GM12878 (cell line): ENCODE results near the gene LIMS2. TPM values are rescaled to one million over a fixed set of nuclear protein-coding genes. Genes with fewer than 3 reads are reported as not detected.

ENCODE experiments used
- ATAC-seq: fragments of 200-7000 bp; cut with Tn5 transposase; 3 replicates; pipeline ENCODE4 v1.9.1; 2020; ENCODE audit warnings: mild to moderate bottlenecking, moderate library complexity
- BruUV-seq: library from RNA; stranded (reverse); fragments of 400-500 nt; replicated peaks from 2 replicates; lab custom pipeline; 2021; lab: Mats Ljungman, UMichigan
- CTCF ChIA-PET: fragments of 300-600 bp; sonication (Branson Sonifier 250); formaldehyde crosslinking; extraction: SDS; loops from one replicate; lab custom pipeline; 2021; ENCODE audit warnings: inconsistent platforms; lab: Yijun Ruan, JAX
- POLR2A ChIA-PET: fragments of 350-600 bp; formaldehyde crosslinking; extraction: SDS; loops from one replicate; lab custom pipeline; 2021; ENCODE audit warnings: inconsistent platforms; lab: Charles Lee
- RAD21 ChIA-PET: fragments of 300-600 bp; sonication (Branson Sonifier 250); formaldehyde crosslinking; loops from one replicate; lab custom pipeline; 2023; ENCODE audit warnings: antibody characterized with exemption; ENCODE audit not compliant: unreplicated experiment; lab: Charles Lee
- SMC1A ChIA-PET: fragments of 300-600 bp; sonication (Branson Sonifier 250); formaldehyde crosslinking; loops from one replicate; lab custom pipeline; 2023; ENCODE audit not compliant: unreplicated experiment, uncharacterized antibody; lab: Charles Lee
- DNase-seq: peaks from one replicate; pipeline ENCODE4 v3.0.0-alpha.2; 2011; ENCODE audit warnings: low read depth, low spot score
- FAIRE-seq: peaks from 3 replicates; lab custom pipeline; 2011; peaks lifted over from hg19 to GRCh38; lab: Jason Lieb, UNC
- H2AFZ ChIP-seq: 2 replicates; pipeline ENCODE4 v1.6.0; 2011; ENCODE audit warnings: low read depth, low read length, control low read depth; ENCODE audit not compliant: control insufficient read depth
- H3K27ac ChIP-seq: 2 replicates; pipeline ENCODE4 v1.5.1; 2011; ENCODE audit warnings: control low read depth; ENCODE audit not compliant: control insufficient read depth, insufficient read depth
- H3K27me3 ChIP-seq, 2 experiments: replicated peaks in 1 of 2; 2 replicates each; pipeline versions ENCODE4 v1.6.0 to v1.6.1; 2011; ENCODE audit warnings: low read length in 1 of 2; ENCODE audit not compliant: control insufficient read depth in 2 of 2, insufficient read depth in 2 of 2
- H3K36me3 ChIP-seq, 2 experiments: 2 replicates each; pipeline ENCODE4 v1.5.1; 2011; ENCODE audit warnings: low read length in 1 of 2; ENCODE audit not compliant: control insufficient read depth in 2 of 2, insufficient read depth in 2 of 2
- H3K4me1 ChIP-seq: 2 replicates; pipeline ENCODE4 v1.6.1; 2011; ENCODE audit warnings: mild to moderate bottlenecking, low read length, moderate library complexity, mixed read lengths; ENCODE audit not compliant: control insufficient read depth, insufficient read depth
- H3K4me2 ChIP-seq: 2 replicates; pipeline ENCODE4 v1.6.0; 2011; ENCODE audit warnings: control low read depth; ENCODE audit not compliant: control insufficient read depth, insufficient read depth
- H3K4me3 ChIP-seq: fragments of 200-600 bp; sonication (generic); 2 replicates; pipeline ENCODE4 v1.5.1; 2016
- H3K79me2 ChIP-seq: 2 replicates; pipeline ENCODE4 v1.6.0; 2011; ENCODE audit warnings: low read length; ENCODE audit not compliant: control insufficient read depth, insufficient read depth
- H3K9ac ChIP-seq: 2 replicates; pipeline ENCODE4 v1.8.0; 2011; ENCODE audit warnings: low read length, control low read depth, mixed read lengths; ENCODE audit not compliant: control insufficient read depth, insufficient read depth
- H3K9me3 ChIP-seq: replicated peaks from 3 replicates; pipeline ENCODE4 v1.5.1; 2011; ENCODE audit warnings: mild to moderate bottlenecking, low read length; ENCODE audit not compliant: control insufficient read depth, insufficient read depth
- H4K20me1 ChIP-seq: 2 replicates; pipeline ENCODE4 v1.6.0; 2011; ENCODE audit not compliant: control insufficient read depth, insufficient read depth
- BMI1 ChIP-seq: fragments of 450-650 bp; IDR thresholded peaks from 2 replicates; pipeline ENCODE4 v1.6.1; 2016; ENCODE audit warnings: mild to moderate bottlenecking, moderate library complexity, borderline replicate concordance
- CBFB ChIP-seq: IDR thresholded peaks from 2 replicates; pipeline ENCODE4 v1.6.1; 2016; ENCODE audit warnings: antibody characterized with exemption, low read depth
- CEBPB ChIP-seq, 2 experiments: fragments of 150-350 bp in 1 of 2; IDR thresholded peaks; 2 replicates each; pipeline ENCODE4 v1.6.1; 2012 to 2014; ENCODE audit warnings: low read depth in 2 of 2, low read length in 2 of 2, borderline replicate concordance in 1 of 2, inconsistent platforms in 1 of 2
- EED ChIP-seq: sonication (generic); IDR thresholded peaks from 2 replicates; pipeline ENCODE4 v1.6.1; 2016; ENCODE audit warnings: antibody characterized with exemption, low read depth
- FOXM1 ChIP-seq: IDR thresholded peaks from 2 replicates; pipeline ENCODE4 v1.6.1; 2012; ENCODE audit warnings: low read depth, mild to moderate bottlenecking, inconsistent platforms, low read length, moderate library complexity
- GATAD2B ChIP-seq: fragments of 450-650 bp; conservative IDR thresholded peaks from 2 replicates; pipeline ENCODE4 v1.6.1; 2017; ENCODE audit warnings: low read depth, mild to moderate bottlenecking, moderate library complexity
- MEF2B ChIP-seq: fragments of 450-650 bp; IDR thresholded peaks from 2 replicates; pipeline ENCODE4 v1.6.1; 2018; ENCODE audit warnings: mild to moderate bottlenecking, moderate library complexity; ENCODE audit not compliant: partially characterized antibody, poor library complexity, severe bottlenecking
- MTA2 ChIP-seq: fragments of 450-650 bp; IDR thresholded peaks from 2 replicates; pipeline ENCODE4 v1.6.1; 2016; ENCODE audit warnings: low read depth, mild to moderate bottlenecking, moderate library complexity
- STAT1 ChIP-seq: fragments of 450-650 bp; conservative IDR thresholded peaks from 2 replicates; pipeline ENCODE4 v1.6.1; 2014; ENCODE audit warnings: antibody characterized with exemption, mild to moderate bottlenecking
- TCF3 ChIP-seq: IDR thresholded peaks from 2 replicates; pipeline ENCODE4 v1.6.1; 2012; ENCODE audit warnings: low read depth, mild to moderate bottlenecking, low read length, borderline replicate concordance; ENCODE audit not compliant: insufficient read depth
- WGBS: methylation state at CpG from one replicate; pipeline ENCODE4 v1.1.6; 2016; ENCODE audit warnings: low lambda C conversion rate; ENCODE audit not compliant: insufficient replicate concordance, insufficient coverage; ENCODE audit errors: missing lambda C conversion rate; 5-methylcytosine and 5-hydroxymethylcytosine counted together
- in situ Hi-C: fragments of 300-500 bp; cut with MboI; formaldehyde crosslinking; loops from 9 replicates; pipeline ENCODE4 v1.14.3; 2018; ENCODE audit warnings: mixed read lengths
- intact Hi-C: fragments of 100-400 bp; cut with micrococcal nuclease; formaldehyde crosslinking; loops from one replicate; pipeline ENCODE4 v1.14.2; 2022; ENCODE audit not compliant: unreplicated experiment
- polyA plus RNA-seq, 11 experiments: library from polyadenylated mRNA; depleted of rRNA in 4 of 11; unstranded in 6 of 11; stranded (reverse) in 5 of 11; fragments of >200 nt; fragmentation: Nextera tagmentation in 4 of 11; fragmentation: Illumina TruSeq in 1 of 11; extraction: Ambion mirVana in 4 of 11; extraction: Trizol in 1 of 11; gene quantifications; 1 replicate in 1 of 11; 2 replicates in 10 of 11; pipeline versions ENCODE4 v1.2.1 to v1.2.3, GENCODE V29; 2011 to 2016; ENCODE audit warnings: inconsistent platforms in 2 of 11, missing spikeins in 2 of 11, low read depth in 1 of 11
- total RNA-seq, 4 experiments: library from RNA; depleted of rRNA in 3 of 4; stranded (reverse); fragments of >200 nt in 3 of 4; fragmentation: Illumina TruSeq in 1 of 4; extraction: Trizol in 1 of 4; gene quantifications; 2 replicates each; pipeline versions ENCODE4 v1.2.1 to v1.2.3, GENCODE V29; 2013 to 2021
- TF ChIP-seq, protein P1 (sequence below): fragments of 450-650 bp; IDR thresholded peaks from 2 replicates; pipeline ENCODE4 v1.6.1; 2017; ENCODE audit warnings: low read depth, mild to moderate bottlenecking, moderate library complexity
- TF ChIP-seq, protein P2 (sequence below): fragments of 450-650 bp; IDR thresholded peaks from 2 replicates; pipeline ENCODE4 v1.6.1; 2017; ENCODE audit warnings: mild to moderate bottlenecking, moderate library complexity
- TF ChIP-seq, protein P3 (sequence below): IDR thresholded peaks from 2 replicates; pipeline ENCODE4 v1.6.1; 2011; ENCODE audit warnings: borderline replicate concordance, low read depth, mild to moderate bottlenecking, moderate library complexity, low read length; ENCODE audit not compliant: insufficient read depth, poor library complexity, severe bottlenecking
- TF ChIP-seq, protein P4 (sequence below): fragments of 150-350 bp; IDR thresholded peaks from 2 replicates; pipeline ENCODE4 v1.6.1; 2016; ENCODE audit warnings: low read depth, low read length

LIMS2 gene
- total and polyA plus RNA-seq, 10 of the 15 experiments (the other 5 are each of a cell fraction or from before 2014, with no cell fraction given), result 0.06 to 0.81 (median 0.16) TPM; not detected in 2

DNA sequence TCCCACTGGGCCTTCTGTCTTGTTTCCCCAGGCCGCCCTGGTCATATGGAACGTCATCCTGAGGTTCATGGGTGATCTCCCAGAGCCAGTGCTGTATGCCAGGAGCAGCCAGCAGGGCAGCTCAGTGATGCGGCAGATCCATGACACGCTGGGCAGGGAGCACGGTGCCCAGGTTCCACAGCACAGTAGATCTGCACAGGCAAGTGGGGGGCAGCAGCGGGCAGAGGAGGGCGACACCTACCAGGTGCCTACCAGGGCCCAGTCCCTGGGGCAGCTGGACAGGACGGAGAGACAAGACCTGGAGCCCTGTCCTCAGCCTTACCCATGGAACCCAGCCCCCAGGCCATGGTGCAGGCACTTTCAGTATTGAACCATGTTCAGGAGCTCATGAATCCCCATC, 65.5 kb downstream of the LIMS2 start:
- ChIA-PET CTCF (no interaction called here), POLR2A (no interaction called here), SMC1A (no interaction called here), RAD21 (no interaction called here)
- no peak for ATAC-seq
- H3K4me3 ChIP-seq, result no peak overlapping the region
- H3K4me2 ChIP-seq, result no peak overlapping the region
- H3K9me3 ChIP-seq, result no peaks in the 10 kb centered on the region; the same call in 2 of the 3 replicates
- H3K27ac ChIP-seq, result no peak overlapping the region
- FAIRE-seq, result no peak
- H2AFZ ChIP-seq, result no peak overlapping the region
- no peaks in the 10 kb centered on the region for H3K4me1 ChIP-seq
- no TSS peak for BruUV-seq
- H3K79me2 ChIP-seq, result no peaks in the 10 kb centered on the region
- no peaks in the 10 kb centered on the region; a peak in 2 of 4 replicates for H3K27me3 ChIP-seq
- DNase-seq, result no peak
- no peaks in the 10 kb centered on the region for H3K36me3 ChIP-seq
- in situ Hi-C loops, result no loop called here
- H4K20me1 ChIP-seq, result no peaks in the 10 kb centered on the region
- H3K9ac ChIP-seq, result no peak overlapping the region
- WGBS, result 42% methylated on average over 8 of the region's 8 CpGs
- intact Hi-C loops, result no loop called here
- TF ChIP-seq GATAD2B (no peak), MEF2B (no peak), STAT1 (no peak), MTA2 (no peak), FOXM1 (no peak), CEBPB (IDR thresholded peaks at IDR 0.05; ENCODE audit: borderline replicate concordance in 1 of 2, low read depth in 2 of 2, low read length in 2 of 2) (no peak), BMI1 (no peak), TCF3 (no peak), CBFB (no peak), EED (no peak)
- TF ChIP-seq, protein P1, sequence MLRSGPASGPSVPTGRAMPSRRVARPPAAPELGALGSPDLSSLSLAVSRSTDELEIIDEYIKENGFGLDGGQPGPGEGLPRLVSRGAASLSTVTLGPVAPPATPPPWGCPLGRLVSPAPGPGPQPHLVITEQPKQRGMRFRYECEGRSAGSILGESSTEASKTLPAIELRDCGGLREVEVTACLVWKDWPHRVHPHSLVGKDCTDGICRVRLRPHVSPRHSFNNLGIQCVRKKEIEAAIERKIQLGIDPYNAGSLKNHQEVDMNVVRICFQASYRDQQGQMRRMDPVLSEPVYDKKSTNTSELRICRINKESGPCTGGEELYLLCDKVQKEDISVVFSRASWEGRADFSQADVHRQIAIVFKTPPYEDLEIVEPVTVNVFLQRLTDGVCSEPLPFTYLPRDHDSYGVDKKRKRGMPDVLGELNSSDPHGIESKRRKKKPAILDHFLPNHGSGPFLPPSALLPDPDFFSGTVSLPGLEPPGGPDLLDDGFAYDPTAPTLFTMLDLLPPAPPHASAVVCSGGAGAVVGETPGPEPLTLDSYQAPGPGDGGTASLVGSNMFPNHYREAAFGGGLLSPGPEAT, result no peak
- TF ChIP-seq, protein P2, sequence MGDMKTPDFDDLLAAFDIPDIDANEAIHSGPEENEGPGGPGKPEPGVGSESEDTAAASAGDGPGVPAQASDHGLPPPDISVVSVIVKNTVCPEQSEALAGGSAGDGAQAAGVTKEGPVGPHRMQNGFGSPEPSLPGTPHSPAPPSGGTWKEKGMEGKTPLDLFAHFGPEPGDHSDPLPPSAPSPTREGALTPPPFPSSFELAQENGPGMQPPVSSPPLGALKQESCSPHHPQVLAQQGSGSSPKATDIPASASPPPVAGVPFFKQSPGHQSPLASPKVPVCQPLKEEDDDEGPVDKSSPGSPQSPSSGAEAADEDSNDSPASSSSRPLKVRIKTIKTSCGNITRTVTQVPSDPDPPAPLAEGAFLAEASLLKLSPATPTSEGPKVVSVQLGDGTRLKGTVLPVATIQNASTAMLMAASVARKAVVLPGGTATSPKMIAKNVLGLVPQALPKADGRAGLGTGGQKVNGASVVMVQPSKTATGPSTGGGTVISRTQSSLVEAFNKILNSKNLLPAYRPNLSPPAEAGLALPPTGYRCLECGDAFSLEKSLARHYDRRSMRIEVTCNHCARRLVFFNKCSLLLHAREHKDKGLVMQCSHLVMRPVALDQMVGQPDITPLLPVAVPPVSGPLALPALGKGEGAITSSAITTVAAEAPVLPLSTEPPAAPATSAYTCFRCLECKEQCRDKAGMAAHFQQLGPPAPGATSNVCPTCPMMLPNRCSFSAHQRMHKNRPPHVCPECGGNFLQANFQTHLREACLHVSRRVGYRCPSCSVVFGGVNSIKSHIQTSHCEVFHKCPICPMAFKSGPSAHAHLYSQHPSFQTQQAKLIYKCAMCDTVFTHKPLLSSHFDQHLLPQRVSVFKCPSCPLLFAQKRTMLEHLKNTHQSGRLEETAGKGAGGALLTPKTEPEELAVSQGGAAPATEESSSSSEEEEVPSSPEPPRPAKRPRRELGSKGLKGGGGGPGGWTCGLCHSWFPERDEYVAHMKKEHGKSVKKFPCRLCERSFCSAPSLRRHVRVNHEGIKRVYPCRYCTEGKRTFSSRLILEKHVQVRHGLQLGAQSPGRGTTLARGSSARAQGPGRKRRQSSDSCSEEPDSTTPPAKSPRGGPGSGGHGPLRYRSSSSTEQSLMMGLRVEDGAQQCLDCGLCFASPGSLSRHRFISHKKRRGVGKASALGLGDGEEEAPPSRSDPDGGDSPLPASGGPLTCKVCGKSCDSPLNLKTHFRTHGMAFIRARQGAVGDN, result no peak
- TF ChIP-seq, protein P3, sequence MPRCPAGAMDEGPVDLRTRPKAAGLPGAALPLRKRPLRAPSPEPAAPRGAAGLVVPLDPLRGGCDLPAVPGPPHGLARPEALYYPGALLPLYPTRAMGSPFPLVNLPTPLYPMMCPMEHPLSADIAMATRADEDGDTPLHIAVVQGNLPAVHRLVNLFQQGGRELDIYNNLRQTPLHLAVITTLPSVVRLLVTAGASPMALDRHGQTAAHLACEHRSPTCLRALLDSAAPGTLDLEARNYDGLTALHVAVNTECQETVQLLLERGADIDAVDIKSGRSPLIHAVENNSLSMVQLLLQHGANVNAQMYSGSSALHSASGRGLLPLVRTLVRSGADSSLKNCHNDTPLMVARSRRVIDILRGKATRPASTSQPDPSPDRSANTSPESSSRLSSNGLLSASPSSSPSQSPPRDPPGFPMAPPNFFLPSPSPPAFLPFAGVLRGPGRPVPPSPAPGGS, result no peak
- TF ChIP-seq, protein P4, sequence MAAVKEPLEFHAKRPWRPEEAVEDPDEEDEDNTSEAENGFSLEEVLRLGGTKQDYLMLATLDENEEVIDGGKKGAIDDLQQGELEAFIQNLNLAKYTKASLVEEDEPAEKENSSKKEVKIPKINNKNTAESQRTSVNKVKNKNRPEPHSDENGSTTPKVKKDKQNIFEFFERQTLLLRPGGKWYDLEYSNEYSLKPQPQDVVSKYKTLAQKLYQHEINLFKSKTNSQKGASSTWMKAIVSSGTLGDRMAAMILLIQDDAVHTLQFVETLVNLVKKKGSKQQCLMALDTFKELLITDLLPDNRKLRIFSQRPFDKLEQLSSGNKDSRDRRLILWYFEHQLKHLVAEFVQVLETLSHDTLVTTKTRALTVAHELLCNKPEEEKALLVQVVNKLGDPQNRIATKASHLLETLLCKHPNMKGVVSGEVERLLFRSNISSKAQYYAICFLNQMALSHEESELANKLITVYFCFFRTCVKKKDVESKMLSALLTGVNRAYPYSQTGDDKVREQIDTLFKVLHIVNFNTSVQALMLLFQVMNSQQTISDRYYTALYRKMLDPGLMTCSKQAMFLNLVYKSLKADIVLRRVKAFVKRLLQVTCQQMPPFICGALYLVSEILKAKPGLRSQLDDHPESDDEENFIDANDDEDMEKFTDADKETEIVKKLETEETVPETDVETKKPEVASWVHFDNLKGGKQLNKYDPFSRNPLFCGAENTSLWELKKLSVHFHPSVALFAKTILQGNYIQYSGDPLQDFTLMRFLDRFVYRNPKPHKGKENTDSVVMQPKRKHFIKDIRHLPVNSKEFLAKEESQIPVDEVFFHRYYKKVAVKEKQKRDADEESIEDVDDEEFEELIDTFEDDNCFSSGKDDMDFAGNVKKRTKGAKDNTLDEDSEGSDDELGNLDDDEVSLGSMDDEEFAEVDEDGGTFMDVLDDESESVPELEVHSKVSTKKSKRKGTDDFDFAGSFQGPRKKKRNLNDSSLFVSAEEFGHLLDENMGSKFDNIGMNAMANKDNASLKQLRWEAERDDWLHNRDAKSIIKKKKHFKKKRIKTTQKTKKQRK, result no peak
